SIG-M5 treated with dmso at 0.1 percent for 504 hours (cell line): ENCODE results near the gene HOXB6.

Experiments used
- DNase-seq: peaks from one replicate; lab custom pipeline; 2025; ENCODE audit not compliant: unreplicated experiment; lab: John Stamatoyannopoulos, UW

HOXB6 gene

GRCh38 chr17:48583708-48584222 lies 21.0 kb downstream of the HOXB6 start:
- no peak for DNase-seq

- no peak for DNase-seq
Measured at GRCh38 chr17:48582750-48583069, 22.1 kb downstream of the HOXB6 start.

- no peak for DNase-seq
Measured at GRCh38 chr17:48579760-48580554, 24.8 kb downstream of the HOXB6 start.

- DNase-seq: no peak
Measured at GRCh38 chr17:48579471-48579759, 25.4 kb downstream of the HOXB6 start.

- DNase-seq: no peak
Measured at GRCh38 chr17:48578616-48579470, 25.9 kb downstream of the HOXB6 start.

- DNase-seq: no peak
Measured at GRCh38 chr17:48577946-48578615, 26.7 kb downstream of the HOXB6 start, which contains the start of gene HOXB4. Gene HOXB4, minus strand, starts transcription at chr17:48578350. Its CDS starts 31 bp downstream, at chr17:48578319.

- no peak for DNase-seq
Measured at GRCh38 chr17:48577330-48577945, 27.3 kb downstream of the HOXB6 start.

GRCh38 chr17:48576479-48577309 lies 28.1 kb downstream of the HOXB6 start:
- DNase-seq: no peak

- no peak for DNase-seq
Measured at GRCh38 chr17:48575673-48576478, 28.9 kb downstream of the HOXB6 start.

GRCh38 chr17:48575066-48575582 lies 29.7 kb downstream of the HOXB6 start:
- no peak for DNase-seq

GRCh38 chr17:48574505-48575065 lies 30.2 kb downstream of the HOXB6 start:
- DNase-seq: no peak

GRCh38 chr17:48571826-48572417 lies 32.9 kb downstream of the HOXB6 start:
- DNase-seq: no peak

- DNase-seq: no peak
Measured at GRCh38 chr17:48571024-48571818, 33.6 kb downstream of the HOXB6 start.

GRCh38 chr17:48570325-48571023 lies 34.3 kb downstream of the HOXB6 start:
- DNase-seq: no peak

- no peak for DNase-seq
Measured at GRCh38 chr17:48569674-48570324, 35.0 kb downstream of the HOXB6 start.

GRCh38 chr17:48569240-48569582 lies 35.6 kb downstream of the HOXB6 start:
- no peak for DNase-seq
